Activated CD4-positive, alpha-beta T cell treated with anti-CD3 and anti-CD28 coated beads for 36 hours (primary cell): ENCODE data around the gene CSTPP1. TPM values are rescaled to one million over a fixed set of nuclear protein-coding genes. Genes with fewer than 3 reads are reported as not detected.

Source experiments
- ATAC-seq: fragments of 200-7000 bp; cut with Tn5 transposase; one replicate; pipeline ENCODE4 v1.10.0; 2021; ENCODE audit warnings: mild to moderate bottlenecking, moderate library complexity
- CTCF ChIA-PET: fragments of 350-600 bp; sonication (Branson Sonifier 250); formaldehyde crosslinking; loops from one replicate; lab custom pipeline; 2021; ENCODE audit warnings: antibody characterized with exemption; lab: Charles Lee
- POLR2A ChIA-PET: fragments of 350-600 bp; sonication (Branson Sonifier 250); formaldehyde crosslinking; loops from one replicate; lab custom pipeline; 2021; ENCODE audit warnings: antibody characterized with exemption, inconsistent platforms; lab: Charles Lee
- DNase-seq: peaks from one replicate; pipeline ENCODE4 v3.0.0-alpha.2; 2020
- H3K27ac Mint-ChIP-seq: one replicate; pipeline ENCODE4 v1.8.0; 2021; ENCODE audit warnings: mixed read lengths
- H3K27me3 Mint-ChIP-seq: one replicate; pipeline ENCODE4 v1.8.0; 2021; ENCODE audit warnings: mixed read lengths
- H3K36me3 Mint-ChIP-seq: one replicate; pipeline ENCODE4 v1.8.0; 2021; ENCODE audit warnings: low read depth, mixed read lengths
- H3K4me1 Mint-ChIP-seq: one replicate; pipeline ENCODE4 v1.8.0; 2021; ENCODE audit warnings: mixed read lengths
- H3K4me3 Mint-ChIP-seq: one replicate; pipeline ENCODE4 v1.8.0; 2021; ENCODE audit warnings: mild to moderate bottlenecking, moderate library complexity, mixed read lengths
- H3K9me3 Mint-ChIP-seq: one replicate; pipeline ENCODE4 v1.8.0; 2021; ENCODE audit warnings: low read depth, mixed read lengths
- intact Hi-C, 2 experiments: fragments of 100-400 bp; cut with DNase I in 1 of 2; cut with micrococcal nuclease in 1 of 2; formaldehyde crosslinking; loops; one replicate each; pipeline versions ENCODE4 v1.14.2 to v1.15.1; 2022 to 2024; cut with DNase I, micrococcal nuclease
- total RNA-seq, 2 experiments: library from RNA; stranded (reverse); gene quantifications; one replicate each; pipeline ENCODE4 v1.2.3, GENCODE V29; 2021

The CSTPP1 gene
- total RNA-seq, 2 experiments from 2014 or later: 17.9 to 18.6 TPM

DNA sequence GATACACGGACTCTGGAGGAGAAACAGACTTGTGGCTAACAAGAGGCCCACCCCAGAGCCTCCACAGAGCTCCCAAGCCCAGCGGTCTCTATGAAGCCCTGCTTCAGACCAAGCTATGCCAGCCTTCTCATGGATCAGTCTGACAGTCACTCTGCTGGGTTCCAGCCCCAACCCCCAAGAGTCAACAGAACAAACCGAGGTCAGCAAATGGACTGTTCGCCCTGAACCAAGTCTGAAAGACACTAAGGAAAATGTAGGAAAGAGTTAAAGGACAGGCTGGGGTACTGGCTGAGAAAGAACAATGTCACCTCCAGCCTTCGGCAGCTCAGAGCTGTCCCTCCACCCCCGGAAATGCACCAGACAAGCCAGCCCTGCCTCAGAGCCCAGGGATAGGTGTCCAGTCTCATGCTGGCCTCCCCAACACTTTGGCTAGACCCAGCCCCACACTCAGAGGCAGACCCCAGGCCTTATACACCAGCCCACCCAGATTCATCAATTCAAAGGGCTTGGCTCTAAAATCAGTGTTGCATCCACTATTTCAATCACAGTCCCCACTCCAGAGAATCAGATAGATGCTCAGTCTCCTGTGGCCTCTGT, 236.3 kb downstream of the CSTPP1 start:
- peaks cover 17% of the 10 kb centered on the region for H3K36me3 Mint-ChIP-seq
- intact Hi-C loops: no loop called here
- CTCF ChIA-PET: interaction anchor here (1.8 to 2.0 kb wide), 2 partner anchors 11 to 20 kb away, joined by 6 to 7 read pairs; no protein-coding TSS in a partner anchor

DNA sequence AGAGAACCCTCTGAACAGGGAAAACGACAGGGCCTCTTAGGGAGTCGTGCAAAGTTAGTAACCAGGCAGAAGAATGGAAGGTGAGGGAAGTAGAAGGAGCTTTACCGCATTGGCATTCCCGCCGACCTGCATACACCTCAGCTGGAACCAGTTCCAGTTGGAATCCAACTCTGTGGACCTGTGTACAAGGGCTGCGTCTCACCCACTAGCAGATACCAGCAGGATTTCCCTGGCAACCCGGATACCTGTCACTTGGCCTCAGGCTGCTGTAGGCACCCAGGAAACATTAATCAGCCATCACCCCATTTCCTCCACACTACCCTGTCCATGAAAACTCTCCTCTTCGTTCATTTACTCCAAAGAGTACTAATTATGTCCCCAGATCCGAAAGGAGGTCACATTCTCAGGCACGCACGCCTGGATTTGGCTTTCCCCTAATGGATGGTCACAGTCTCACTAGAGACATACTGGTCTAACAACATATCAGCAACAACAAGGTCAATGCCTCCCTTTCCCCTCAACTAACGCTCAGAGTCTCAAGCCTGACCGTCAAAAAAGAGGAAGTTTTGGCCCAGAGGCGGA, 239.3 kb downstream of the CSTPP1 start:
- Mint-ChIP-seq H3K36me3 (peaks cover 11% of the 10 kb centered on the region), H3K4me3 (peak overlapping the region; percentile 96), H3K27ac (peak overlapping the region; percentile 97), H3K4me1 (peaks cover 34% of the 10 kb centered on the region), H3K9me3 (no peaks in the 10 kb centered on the region), H3K27me3 (no peaks in the 10 kb centered on the region)
- intact Hi-C loops: loop anchor here (1.0 to 5.0 kb wide), 11 partner anchors 73 to 1259 kb away; partner anchors contain the start of genes FNBP4 (in 2 of the 2), ACP2 (in 1 of the 2), ARHGAP1 (in 1 of the 2) and CELF1 (in 1 of the 2)
- CTCF ChIA-PET: interaction anchor here (0.6 to 1.0 kb wide), 3 partner anchors 23 to 235 kb away, joined by 3 to 5 read pairs (median 4); no protein-coding TSS in a partner anchor
- ATAC-seq (no peak), DNase-seq (no peak)
- POLR2A ChIA-PET: interaction anchor here (0.7 to 1.1 kb wide), 2 partner anchors 11 to 73 kb away, joined by 4 read pairs; partner anchors contain the start of gene ACP2

More for the DNA sequence above, 236.3 kb downstream of the CSTPP1 start:
- DNase-seq: no peak
- Mint-ChIP-seq H3K4me3 (no peak overlapping the region), H3K27ac (no peak overlapping the region), H3K4me1 (peaks cover 34% of the 10 kb centered on the region), H3K27me3 (no peaks in the 10 kb centered on the region), H3K9me3 (no peaks in the 10 kb centered on the region)
- ATAC-seq: no peak
- POLR2A ChIA-PET: interaction anchor here (0.6 to 1.7 kb wide), 2 partner anchors 42 to 238 kb away, joined by 3 to 7 read pairs; partner anchors contain the start of gene DDB2

GRCh38 chr11:47176328-47177228, 240.0 kb downstream of the CSTPP1 start, which contains the start of gene ARFGAP2:
Gene ARFGAP2, minus strand, starts transcription at chr11:47176879. Its CDS starts 26 bp downstream, at chr11:47176853.
- Mint-ChIP-seq H3K27ac (peak within 1 kb of the TSS; percentile 98), H3K27me3 (no peaks in the 10 kb centered on the region), H3K9me3 (no peaks in the 10 kb centered on the region), H3K4me1 (peaks cover 34% of the 10 kb centered on the region), H3K36me3 (peaks cover 8% of the 10 kb centered on the region), H3K4me3 (peak within 1 kb of the TSS; percentile 96)
- intact Hi-C loops: loop anchor here (1.0 to 5.0 kb wide), 21 partner anchors 10 to 1259 kb away; partner anchors contain the start of genes ACP2 (in 2 of the 2), ARHGAP1 (in 2 of the 2), DDB2 (in 2 of the 2) and FNBP4 (in 2 of the 2)
- DNase-seq: peak; percentile 98
- ChIA-PET CTCF (interaction anchor here (0.6 to 3.5 kb wide), 4 partner anchors 11 to 234 kb away, joined by 3 to 19 read pairs (median 4); partner anchors contain the start of gene PACSIN3), POLR2A (interaction anchor here (1.0 to 1.5 kb wide), 2 partner anchors 8 to 38 kb away, joined by 4 to 6 read pairs; partner anchors contain the start of gene DDB2)
- peak; percentile 95 for ATAC-seq

GRCh38 chr11:47177229-47177845, 240.8 kb downstream of the CSTPP1 start:
- ATAC-seq (peak; percentile 69), DNase-seq (peak; percentile 85)
- Mint-ChIP-seq H3K27ac (peak overlapping the region; percentile 98), H3K4me1 (peaks cover 34% of the 10 kb centered on the region), H3K4me3 (peak overlapping the region; percentile 96), H3K36me3 (peaks cover 8% of the 10 kb centered on the region), H3K9me3 (no peaks in the 10 kb centered on the region), H3K27me3 (no peaks in the 10 kb centered on the region)
- ChIA-PET CTCF (interaction anchor here (1.0 to 3.5 kb wide), 6 partner anchors 10 to 233 kb away, joined by 3 to 22 read pairs (median 11); partner anchors contain the start of genes DDB2 and PACSIN3), POLR2A (interaction anchor here (0.6 to 1.5 kb wide), 4 partner anchors 9 to 664 kb away, joined by 4 to 6 read pairs (median 6); partner anchors contain the start of gene DDB2)
- intact Hi-C loops: loop anchor here (1.0 to 5.0 kb wide), 17 partner anchors 9 to 1260 kb away; partner anchors contain the start of genes ACP2 (in 2 of the 2), ARHGAP1 (in 2 of the 2), DDB2 (in 2 of the 2) and SLC39A13 (in 2 of the 2)

GRCh38 chr11:47177846-47178245, 241.3 kb downstream of the CSTPP1 start:
- Mint-ChIP-seq H3K27me3 (no peaks in the 10 kb centered on the region), H3K4me1 (peaks cover 34% of the 10 kb centered on the region), H3K9me3 (no peaks in the 10 kb centered on the region), H3K36me3 (peaks cover 8% of the 10 kb centered on the region), H3K4me3 (peak overlapping the region; percentile 96), H3K27ac (peak overlapping the region; percentile 98)
- CTCF ChIA-PET: interaction anchor here (0.6 to 3.5 kb wide), 8 partner anchors 10 to 104 kb away, joined by 3 to 22 read pairs (median 4); partner anchors contain the start of genes ACP2, DDB2 and PACSIN3
- POLR2A ChIA-PET: interaction anchor here (0.6 to 1.5 kb wide), 5 partner anchors 9 to 663 kb away, joined by 3 to 6 read pairs (median 5); partner anchors contain the start of gene DDB2
- ATAC-seq (no peak), DNase-seq (no peak)
- intact Hi-C loops: loop anchor here (1.0 to 5.0 kb wide), 17 partner anchors 8 to 1261 kb away; partner anchors contain the start of genes ACP2 (in 2 of the 2), ARHGAP1 (in 2 of the 2), DDB2 (in 2 of the 2) and SLC39A13 (in 2 of the 2)

DNA sequence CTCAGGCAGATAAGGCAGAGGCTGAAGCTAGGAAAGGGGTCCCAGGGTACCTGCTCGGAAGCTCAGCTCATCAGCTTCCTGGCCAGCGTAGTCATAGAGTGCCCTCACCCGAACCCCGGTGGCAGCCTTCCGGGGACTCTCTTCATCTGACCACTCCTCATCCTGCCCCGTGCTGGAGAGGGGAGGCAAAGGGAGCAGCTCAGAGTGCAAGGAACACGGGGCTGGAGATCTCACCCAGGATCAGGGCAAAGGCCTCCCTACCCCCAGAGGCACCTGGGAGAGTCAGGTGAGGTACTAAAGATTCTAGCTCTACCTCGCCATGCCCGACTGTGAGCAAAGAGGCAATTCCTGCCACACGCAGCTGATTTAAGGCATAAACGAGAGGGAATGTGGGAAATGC, 241.8 kb downstream of the CSTPP1 start:
- ChIA-PET POLR2A (interaction anchor here (0.6 to 1.5 kb wide), 4 partner anchors 9 to 663 kb away, joined by 3 to 6 read pairs (median 6); partner anchors contain the start of gene DDB2), CTCF (interaction anchor here (0.6 to 3.5 kb wide), 9 partner anchors 9 to 233 kb away, joined by 3 to 22 read pairs (median 4); partner anchors contain the start of genes ACP2, DDB2 and PACSIN3)
- ATAC-seq: no peak
- intact Hi-C loops: loop anchor here in 1 of 2 experiments (5.0 kb wide), 1 partner anchor 1261 kb away; the partner anchor contains the start of gene PEX16
- H3K36me3 Mint-ChIP-seq: peaks cover 8% of the 10 kb centered on the region
- no peak for DNase-seq
- no peaks in the 10 kb centered on the region for H3K27me3 Mint-ChIP-seq
- peak overlapping the region; percentile 98 for H3K27ac Mint-ChIP-seq
- H3K4me3 Mint-ChIP-seq: no peak overlapping the region
- peaks cover 30% of the 10 kb centered on the region for H3K4me1 Mint-ChIP-seq
- H3K9me3 Mint-ChIP-seq: no peaks in the 10 kb centered on the region

DNA sequence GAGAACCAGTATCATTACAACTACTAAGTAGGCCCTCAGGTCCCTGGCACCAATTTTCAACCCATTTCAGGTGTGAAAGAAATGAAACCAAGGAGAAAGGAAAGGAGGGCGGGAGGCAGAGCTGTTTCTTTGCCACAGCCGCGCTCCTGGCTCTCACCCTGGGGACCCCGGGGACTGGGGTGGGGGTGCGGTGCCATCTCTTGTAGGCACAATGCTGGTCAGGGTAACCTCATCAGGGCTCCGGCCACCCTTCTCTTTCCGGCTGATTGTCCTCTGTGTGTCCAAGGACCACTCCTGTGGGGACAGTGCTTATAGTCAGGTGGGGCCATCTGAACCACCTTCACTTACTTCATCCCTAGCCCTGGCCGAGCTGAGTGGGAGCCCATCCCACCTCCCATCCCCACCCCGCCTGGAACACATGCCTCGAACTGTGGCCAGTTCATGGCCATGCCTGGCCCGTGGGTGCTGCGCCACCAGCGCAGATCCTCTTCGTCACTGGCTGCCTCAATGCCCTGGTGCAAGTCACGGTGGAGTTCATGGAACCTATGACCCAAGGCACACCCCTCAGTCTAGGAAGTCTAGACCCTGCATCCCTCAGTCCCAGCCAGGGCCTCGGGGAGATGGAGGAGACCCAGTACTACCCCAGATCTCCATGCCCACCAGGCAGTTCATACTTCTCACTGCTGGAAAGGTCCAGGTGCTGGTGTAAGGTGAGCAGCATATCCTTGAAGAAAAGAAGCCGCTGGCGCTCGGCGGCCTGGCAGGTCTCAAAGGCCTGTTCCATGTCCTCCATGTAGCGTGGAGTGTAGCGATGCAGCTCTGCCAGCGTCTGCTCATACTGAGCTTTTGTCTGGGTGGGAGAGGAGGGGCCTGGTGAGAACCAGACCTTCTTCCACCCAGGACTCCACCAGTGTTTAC, 242.4 kb downstream of the CSTPP1 start:
- H3K27me3 Mint-ChIP-seq: peaks cover 2% of the 10 kb centered on the region
- H3K36me3 Mint-ChIP-seq: peaks cover 7% of the 10 kb centered on the region
- ChIA-PET POLR2A (interaction anchor here (0.6 to 1.0 kb wide), 2 partner anchors 8 to 42 kb away, joined by 3 to 5 read pairs; no protein-coding TSS in a partner anchor), CTCF (interaction anchor here (0.6 to 3.5 kb wide), 13 partner anchors 9 to 232 kb away, joined by 3 to 22 read pairs (median 4); partner anchors contain the start of genes ACP2, DDB2 and PACSIN3)
- ATAC-seq: no peak
- intact Hi-C loops: loop anchor here in 1 of 2 experiments (5.0 kb wide), 1 partner anchor 1262 kb away; the partner anchor contains the start of gene PEX16
- no peak overlapping the region for H3K4me3 Mint-ChIP-seq
- H3K9me3 Mint-ChIP-seq: no peaks in the 10 kb centered on the region
- H3K4me1 Mint-ChIP-seq: peaks cover 24% of the 10 kb centered on the region
- H3K27ac Mint-ChIP-seq: peak overlapping the region; percentile 47
- DNase-seq: no peak

DNA sequence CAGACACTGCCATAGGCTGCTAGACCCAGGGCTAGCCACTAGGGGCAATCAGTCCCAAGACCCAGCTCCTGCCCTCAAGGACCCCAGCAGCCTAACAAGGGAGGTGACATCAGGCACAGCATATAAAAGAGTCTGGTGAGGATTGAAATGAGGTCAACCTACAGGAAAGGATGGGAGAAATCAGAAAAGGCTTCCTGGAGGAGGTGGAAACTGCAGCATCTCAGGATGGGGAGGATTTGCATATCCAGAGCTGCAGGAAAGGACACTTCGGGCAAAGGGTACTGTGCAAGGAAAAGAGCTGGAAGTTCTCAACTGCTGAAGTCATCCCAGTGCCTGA, 243.1 kb downstream of the CSTPP1 start:
- POLR2A ChIA-PET: no interaction called here
- ATAC-seq (peak; percentile 22), DNase-seq (peak; percentile 68)
- CTCF ChIA-PET: interaction anchor here (0.6 to 3.5 kb wide), 12 partner anchors 8 to 232 kb away, joined by 3 to 22 read pairs (median 4); partner anchors contain the start of genes ACP2, DDB2 and PACSIN3
- intact Hi-C loops: loop anchor here in 1 of 2 experiments (5.0 kb wide), 1 partner anchor 1262 kb away; the partner anchor contains the start of gene PEX16
- Mint-ChIP-seq H3K9me3 (no peaks in the 10 kb centered on the region), H3K27me3 (peaks cover 5% of the 10 kb centered on the region), H3K4me3 (no peak overlapping the region), H3K27ac (no peak overlapping the region), H3K4me1 (peaks cover 23% of the 10 kb centered on the region), H3K36me3 (peaks cover 6% of the 10 kb centered on the region)
